H1 (cell line): ENCODE data around the gene DUOXA1. TPM values are rescaled to one million over a fixed set of nuclear protein-coding genes. Genes with fewer than 3 reads are reported as not detected.
A peak's percentile ranks its signal among the peaks of the same experiment; 100 is the strongest.

Experiments used
- CTCF ChIA-PET: fragments of 300-600 bp; sonication (Branson Sonifier 250); formaldehyde crosslinking; loops from one replicate; lab custom pipeline; 2021; ENCODE audit not compliant: partially characterized antibody; lab: Charles Lee
- POLR2A ChIA-PET: fragments of 300-600 bp; sonication (Branson Sonifier 250); formaldehyde crosslinking; loops from one replicate; lab custom pipeline; 2021; ENCODE audit warnings: inconsistent platforms; ENCODE audit not compliant: partially characterized antibody; lab: Charles Lee
- DNase-seq, 2 experiments: peaks; one replicate each; pipeline versions ENCODE4 v3.0.0 to v3.0.0-alpha.2; 2010 to 2022; ENCODE audit warnings: low spot score in 2 of 2, low read depth in 1 of 2, mixed read lengths in 1 of 2
- FAIRE-seq: peaks from 2 replicates; lab custom pipeline; 2011; peaks lifted over from hg19 to GRCh38; lab: Jason Lieb, UNC
- H2AFZ ChIP-seq: 2 replicates; pipeline ENCODE4 v1.8.1; 2012; ENCODE audit warnings: low read length, inconsistent platforms
- H2AK5ac ChIP-seq: 2 replicates; pipeline ENCODE4 v1.6.1; 2013; ENCODE audit warnings: low read depth, low read length
- H2BK120ac ChIP-seq: replicated peaks from 2 replicates; pipeline ENCODE3; 2013; ENCODE audit warnings: low read depth, low read length, inconsistent platforms
- H2BK12ac ChIP-seq: 2 replicates; pipeline ENCODE4 v1.6.1; 2013; ENCODE audit warnings: low read depth, low read length
- H2BK15ac ChIP-seq: 2 replicates; pipeline ENCODE4 v1.6.1; 2013; ENCODE audit warnings: low read length
- H2BK20ac ChIP-seq: 2 replicates; pipeline ENCODE4 v1.6.1; 2013; ENCODE audit warnings: low read length
- H2BK5ac ChIP-seq: 2 replicates; pipeline ENCODE4 v1.6.1; 2013; ENCODE audit warnings: low read depth, low read length
- H3K14ac ChIP-seq: 2 replicates; pipeline ENCODE4 v1.6.1; 2013; ENCODE audit warnings: inconsistent platforms; ENCODE audit not compliant: insufficient read length
- H3K18ac ChIP-seq: 2 replicates; pipeline ENCODE4 v1.6.1; 2013; ENCODE audit warnings: low read length; ENCODE audit errors: extremely low read depth
- H3K23ac ChIP-seq: 2 replicates; pipeline ENCODE4 v1.6.1; 2013; ENCODE audit warnings: inconsistent platforms; ENCODE audit not compliant: insufficient read length
- H3K23me2 ChIP-seq: 2 replicates; pipeline ENCODE4 v1.6.1; 2013; ENCODE audit warnings: low read depth, low read length
- H3K27ac ChIP-seq: 2 replicates; pipeline ENCODE4 v1.6.1; 2011; ENCODE audit warnings: low read depth, low read length, inconsistent platforms
- H3K27me3 ChIP-seq, 4 experiments: replicated peaks in 1 of 4; 1 replicate in 1 of 4; 2 replicates in 3 of 4; pipeline versions ENCODE4 v1.6.1 to v1.8.1; 2011 to 2013; ENCODE audit warnings: low read length in 3 of 4, mild to moderate bottlenecking in 3 of 4, inconsistent platforms in 2 of 4, mixed read lengths in 2 of 4, moderate library complexity in 1 of 4; ENCODE audit not compliant: control insufficient read depth in 3 of 4, insufficient read depth in 3 of 4; ENCODE audit errors: extremely low read depth in 1 of 4
- H3K36me3 ChIP-seq, 4 experiments: 2 replicates each; pipeline versions ENCODE4 v1.6.1 to v1.8.1; 2011 to 2013; ENCODE audit warnings: mild to moderate bottlenecking in 4 of 4, low read length in 3 of 4, moderate library complexity in 2 of 4, control low read depth in 1 of 4, inconsistent platforms in 1 of 4; ENCODE audit not compliant: insufficient read depth in 4 of 4, control insufficient read depth in 2 of 4
- H3K4ac ChIP-seq: replicated peaks from 2 replicates; pipeline ENCODE3; 2013; ENCODE audit warnings: low read length, low read depth, mixed read lengths, inconsistent platforms; ENCODE audit not compliant: insufficient read length
- H3K4me1 ChIP-seq, 4 experiments: replicated peaks in 1 of 4; 1 replicate in 1 of 4; 2 replicates in 3 of 4; pipeline versions ENCODE4 v1.6.1 to v1.8.1; 2011 to 2013; ENCODE audit warnings: low read length in 3 of 4, inconsistent platforms in 2 of 4, mixed read lengths in 1 of 4; ENCODE audit not compliant: insufficient read depth in 4 of 4, control insufficient read depth in 3 of 4
- H3K4me2 ChIP-seq, 2 experiments: 2 replicates each; pipeline versions ENCODE4 v1.6.1 to v1.8.1; 2011 to 2013; ENCODE audit warnings: low read depth in 2 of 2, low read length in 2 of 2, control low read depth in 1 of 2, inconsistent platforms in 1 of 2, mild to moderate bottlenecking in 1 of 2; ENCODE audit not compliant: insufficient read depth in 1 of 2
- H3K4me3 ChIP-seq, 4 experiments: fragments of 200-600, 300-600 bp in 1 of 4; sonication (generic), shearing (Covaris generic), sonication (Bioruptor Twin) in 1 of 4; 2 replicates each; pipeline versions ENCODE4 v1.5.1 to v1.8.1; 2011 to 2016; ENCODE audit warnings: low read length in 4 of 4, low read depth in 3 of 4, control low read depth in 2 of 4, inconsistent platforms in 2 of 4, mild to moderate bottlenecking in 2 of 4, mixed read lengths in 1 of 4, moderate library complexity in 1 of 4; ENCODE audit not compliant: insufficient read depth in 2 of 4; ENCODE audit errors: extremely low read depth in 1 of 4
- H3K56ac ChIP-seq: replicated peaks from 2 replicates; pipeline ENCODE3; 2013; ENCODE audit warnings: low read depth, mild to moderate bottlenecking, mixed read lengths, low read length, inconsistent platforms; ENCODE audit not compliant: insufficient read length
- H3K79me1 ChIP-seq: 2 replicates; pipeline ENCODE4 v1.6.1; 2013; ENCODE audit warnings: low read depth, low read length, control low read depth
- H3K79me2 ChIP-seq, 2 experiments: 2 replicates each; pipeline versions ENCODE4 v1.6.1 to v1.8.1; 2012 to 2013; ENCODE audit warnings: low read length in 2 of 2, mild to moderate bottlenecking in 2 of 2, inconsistent platforms in 1 of 2; ENCODE audit not compliant: insufficient read depth in 2 of 2, control insufficient read depth in 1 of 2
- H3K9ac ChIP-seq, 4 experiments: replicated peaks in 1 of 4; 1 replicate in 1 of 4; 2 replicates in 3 of 4; pipeline versions ENCODE4 v1.6.1 to v1.8.1; 2011 to 2013; ENCODE audit warnings: low read depth in 3 of 4, low read length in 3 of 4, control low read depth in 2 of 4, mild to moderate bottlenecking in 2 of 4, moderate library complexity in 2 of 4, inconsistent platforms in 1 of 4; ENCODE audit errors: extremely low read depth in 1 of 4
- H3K9me3 ChIP-seq, 2 experiments: 2 replicates each; pipeline versions ENCODE4 v1.6.1 to v1.8.1; 2012 to 2013; ENCODE audit warnings: mild to moderate bottlenecking in 2 of 2, moderate library complexity in 2 of 2, control low read depth in 1 of 2, inconsistent platforms in 1 of 2, low read depth in 1 of 2, low read length in 1 of 2, mixed read lengths in 1 of 2; ENCODE audit not compliant: insufficient read depth in 2 of 2
- H4K20me1 ChIP-seq, 2 experiments: replicated peaks in 1 of 2; 2 replicates each; pipeline versions ENCODE3 to v1.8.1; 2011 to 2013; ENCODE audit warnings: inconsistent platforms in 2 of 2, low read length in 2 of 2, mild to moderate bottlenecking in 1 of 2; ENCODE audit not compliant: insufficient read depth in 2 of 2, control insufficient read depth in 1 of 2
- H4K5ac ChIP-seq: 2 replicates; pipeline ENCODE4 v1.6.1; 2013; ENCODE audit warnings: low read length, low read depth, mixed read lengths, inconsistent platforms; ENCODE audit not compliant: insufficient read length
- H4K8ac ChIP-seq: 2 replicates; pipeline ENCODE4 v1.8.0; 2013; ENCODE audit warnings: mild to moderate bottlenecking, moderate library complexity, low read length, inconsistent platforms; ENCODE audit not compliant: insufficient read depth; ENCODE audit errors: extremely low read depth
- H4K91ac ChIP-seq: replicated peaks from 2 replicates; pipeline ENCODE3; 2013; ENCODE audit warnings: low read length, mixed read lengths, inconsistent platforms; ENCODE audit not compliant: insufficient read length
- EZH2 ChIP-seq: fragments of 200-600 bp; sonication (generic); IDR thresholded peaks from 2 replicates; pipeline ENCODE4 v1.7.1; 2012; ENCODE audit warnings: low read depth, mild to moderate bottlenecking, moderate library complexity, low read length, inconsistent platforms; ENCODE audit not compliant: severe bottlenecking
- PHF8 ChIP-seq: fragments of 200-600 bp; sonication (generic); conservative IDR thresholded peaks from 2 replicates; pipeline ENCODE4 v1.7.1; 2012; ENCODE audit warnings: low read depth, mild to moderate bottlenecking, inconsistent platforms, low read length, moderate library complexity
- WGBS, 2 experiments: shearing (Covaris generic) in 1 of 2; methylation state at CpG; one replicate each; pipeline versions ENCODE4 v1.1.6 to v1.1.7; 2013 to 2015; ENCODE audit warnings: low lambda C conversion rate in 2 of 2, mixed read lengths in 2 of 2, inconsistent platforms in 1 of 2, low coverage in 1 of 2, missing lambda C conversion rate in 1 of 2; ENCODE audit not compliant: insufficient replicate concordance in 2 of 2, insufficient coverage in 1 of 2, insufficient read length in 1 of 2; ENCODE audit errors: extremely low coverage in 1 of 2, missing lambda C conversion rate in 1 of 2; 5-methylcytosine and 5-hydroxymethylcytosine counted together
- polyA plus RNA-seq, 7 experiments: library from polyadenylated mRNA; depleted of rRNA in 3 of 7; stranded (reverse) in 5 of 7; unstranded in 2 of 7; fragments of >200 nt in 5 of 7; fragments of 200-250 nt in 2 of 7; gene quantifications; 1 replicate in 5 of 7; 2 replicates in 1 of 7; 4 replicates in 1 of 7; pipeline versions ENCODE4 v1.2.1 to v1.2.3, GENCODE V29; 2011 to 2013; ENCODE audit warnings: missing spikeins in 2 of 7, mixed read lengths in 2 of 7
- total RNA-seq: library from RNA; stranded (reverse); fragmentation: NEBNext Ultra II Directional; extraction: Animal tissue kit (Norgen Biotek cat#: 25700); gene quantifications from 2 replicates; pipeline ENCODE4 v1.2.1, GENCODE V29; 2021

DUOXA1 gene
- total and polyA plus RNA-seq, 2 of the 8 experiments (the other 6 are each of a cell fraction or from before 2014, with no cell fraction given), result 0.18 TPM; not detected in 1

- H3K23ac ChIP-seq, result no peak overlapping the region
- H2BK120ac ChIP-seq, result no peak overlapping the region
- H2BK15ac ChIP-seq, result no peak overlapping the region
- H2AK5ac ChIP-seq, result no peak overlapping the region
- ChIA-PET CTCF (interaction anchor here (0.7 to 41.8 kb wide), 13 partner anchors 9 to 420 kb away, joined by 3 to 1117 read pairs (median 3); partner anchors contain the start of genes BLOC1S6 and SHF), POLR2A (interaction anchor here (0.7 to 5.7 kb wide), 12 partner anchors 8 to 230 kb away, joined by 3 to 50 read pairs (median 4); partner anchors contain the start of genes DUOX1, DUOXA1 and SHF)
- H3K4me1 ChIP-seq, result peaks cover 0 to 19% (median 15%) of the 10 kb centered on the region in 4 experiments; a peak in 5 of 7 replicates
- WGBS, 2 experiments, result 1% methylated on average over 41 of the region's 79 CpGs; no CpG with 5 or more reads in 1 of the 2 experiments
- H3K9me3 ChIP-seq, result no peaks in the 10 kb centered on the region
- H3K4ac ChIP-seq, result no peak overlapping the region
- DNase-seq, result peak; percentile 84 to 90
- H3K9ac ChIP-seq, result peak overlapping the region; percentile 62 to 87 (median 83); a peak in 5 of 7 replicates
- no peaks in the 10 kb centered on the region for H3K36me3 ChIP-seq
- H2AFZ ChIP-seq, result no peak overlapping the region
- H2BK20ac ChIP-seq, result no peak overlapping the region
- H3K79me2 ChIP-seq, result no peaks in the 10 kb centered on the region
- H3K4me2 ChIP-seq, result peak overlapping the region; percentile 59 to 68
- no peak overlapping the region for H4K91ac ChIP-seq
- H3K56ac ChIP-seq, result no peak overlapping the region
- H2BK12ac ChIP-seq, result no peak overlapping the region
- H2BK5ac ChIP-seq, result 0 out of 2 replicates have a peak overlapping the region, but pooled peaks have one; percentile 3
- H3K79me1 ChIP-seq, result no peaks in the 10 kb centered on the region
- peaks cover 2 to 4% of the 10 kb centered on the region in 2 experiments for H4K20me1 ChIP-seq
- no peaks in the 10 kb centered on the region for H3K27me3 ChIP-seq
- H3K4me3 ChIP-seq, result peak overlapping the region; percentile 57 to 78 (median 60)
- FAIRE-seq, result no peak
- H4K5ac ChIP-seq, result no peak overlapping the region
- H4K8ac ChIP-seq, result peak overlapping the region; percentile 95
- peak overlapping the region; percentile 85; the same call in 1 of the 2 replicates for H3K18ac ChIP-seq
- H3K14ac ChIP-seq, result no peak overlapping the region
- H3K23me2 ChIP-seq, result no peaks in the 10 kb centered on the region; the same call in 1 of the 2 replicates
- H3K27ac ChIP-seq, result peak overlapping the region; percentile 85
- TF ChIP-seq PHF8, result peak; percentile 81
- TF ChIP-seq EZH2, result no peak
Measured at GRCh38 chr15:45166834-45167630, 37.4 kb upstream of the DUOXA1 start.
